ENCODE results near the gene PGLYRP4.
"Not testable (repeated sequence)": the region's sequence is repeated elsewhere in the genome, so short reads cannot be mapped to it uniquely, and the experiment has no call there.

The PGLYRP4 gene

GRCh38 chr1:153336650-153337049 lies 12.0 kb downstream of the PGLYRP4 start:
- DNase-seq, result no peak

GRCh38 chr1:153333902-153334301 lies 14.7 kb downstream of the PGLYRP4 start:
- no peak for DNase-seq

- no peak for DNase-seq
Measured at GRCh38 chr1:153324912-153325311, 23.7 kb downstream of the PGLYRP4 start.

- DNase-seq, result no peak
Measured at GRCh38 chr1:153322568-153322967, 26.1 kb downstream of the PGLYRP4 start.

GRCh38 chr1:153318145-153318544 lies 30.5 kb downstream of the PGLYRP4 start:
- not testable (repeated sequence) for DNase-seq

- not testable (repeated sequence) for DNase-seq
Measured at GRCh38 chr1:153316013-153316412, 32.6 kb downstream of the PGLYRP4 start.

GRCh38 chr1:153314388-153314787 lies 34.3 kb downstream of the PGLYRP4 start:
- not testable (repeated sequence) for DNase-seq

GRCh38 chr1:153313288-153313687 lies 35.4 kb downstream of the PGLYRP4 start:
- no peak for DNase-seq

- no peak for DNase-seq
Measured at GRCh38 chr1:153312570-153313186, 36.0 kb downstream of the PGLYRP4 start, which contains the start of gene PGLYRP3. Gene PGLYRP3 (minus strand): TSS chr1:153312952. CDS start chr1:153310665, 2,287 bp downstream.

- DNase-seq, result no peak
Measured at GRCh38 chr1:153310526-153310925, 38.1 kb downstream of the PGLYRP4 start.

- no peak for DNase-seq
Measured at GRCh38 chr1:153309441-153309840, 39.2 kb downstream of the PGLYRP4 start.

- DNase-seq, result no peak
Measured at GRCh38 chr1:153308540-153308939, 40.1 kb downstream of the PGLYRP4 start.

- DNase-seq, result no peak
Measured at GRCh38 chr1:153307221-153307600, 41.4 kb downstream of the PGLYRP4 start.

- DNase-seq, result no peak
Measured at GRCh38 chr1:153306303-153307220, 42.1 kb downstream of the PGLYRP4 start.

GRCh38 chr1:153305682-153306081 lies 43.0 kb downstream of the PGLYRP4 start:
- no peak for DNase-seq

GRCh38 chr1:153302308-153302707 lies 46.3 kb downstream of the PGLYRP4 start:
- DNase-seq, result no peak

GRCh38 chr1:153293851-153294250 lies 54.8 kb downstream of the PGLYRP4 start:
- DNase-seq, result no peak

- DNase-seq, result no peak
Measured at GRCh38 chr1:153293480-153293775, 55.2 kb downstream of the PGLYRP4 start.

- no peak for DNase-seq
Measured at GRCh38 chr1:153292740-153293479, 55.7 kb downstream of the PGLYRP4 start.

GRCh38 chr1:153292185-153292584 lies 56.5 kb downstream of the PGLYRP4 start:
- DNase-seq, result no peak

GRCh38 chr1:153291514-153291913 lies 57.1 kb downstream of the PGLYRP4 start:
- DNase-seq, result no peak

GRCh38 chr1:153288634-153289275 lies 59.9 kb downstream of the PGLYRP4 start:
- no peak for DNase-seq
